Natural killer cell (primary cell): ENCODE measurements around the gene SERP1. TPM values are rescaled to one million over a fixed set of nuclear protein-coding genes. Genes with fewer than 3 reads are reported as not detected.

Experiments
- ATAC-seq, 3 donors: fragments of 150-1000 bp in 2 of 3; fragments of 200-7000 bp in 1 of 3; cut with Tn5 transposase; 1 replicate in 1 of 3; 2 replicates in 2 of 3; pipeline ENCODE4 v1.10.0; 2021; ENCODE audit warnings: mild to moderate bottlenecking in 2 of 3, moderate library complexity in 2 of 3
- DNase-seq, 2 donors: peaks; one replicate each; pipeline versions ENCODE4 v3.0.0 to v3.0.0-alpha.2; 2013 to 2021; ENCODE audit warnings: mixed read lengths in 1 of 2
- H3K27ac ChIP-seq: one replicate; pipeline ENCODE4 v1.5.1; 2013; ENCODE audit warnings: mild to moderate bottlenecking, low read length
- H3K27me3 ChIP-seq: one replicate; pipeline ENCODE4 v1.6.1; 2013; ENCODE audit warnings: low read length; ENCODE audit not compliant: control insufficient read depth, insufficient read depth
- H3K36me3 ChIP-seq: one replicate; pipeline ENCODE4 v1.6.1; 2013; ENCODE audit warnings: low read length; ENCODE audit not compliant: control insufficient read depth, insufficient read depth
- H3K4me1 ChIP-seq: one replicate; pipeline ENCODE4 v1.6.1; 2013; ENCODE audit warnings: low read length; ENCODE audit not compliant: control insufficient read depth, insufficient read depth
- H3K4me3 ChIP-seq: one replicate; pipeline ENCODE4 v1.5.1; 2013; ENCODE audit warnings: low read length
- H3K9me3 ChIP-seq: one replicate; pipeline ENCODE4 v1.6.1; 2013; ENCODE audit warnings: low read length; ENCODE audit not compliant: control insufficient read depth, insufficient read depth
- H3K27ac Mint-ChIP-seq, 2 donors: one replicate each; pipeline ENCODE4 v1.8.0; 2022; ENCODE audit warnings: mild to moderate bottlenecking in 2 of 2, mixed read lengths in 2 of 2, moderate library complexity in 1 of 2
- H3K27me3 Mint-ChIP-seq, 2 donors: one replicate each; pipeline ENCODE4 v1.8.0; 2022; ENCODE audit warnings: low read depth in 2 of 2, mixed read lengths in 2 of 2
- H3K36me3 Mint-ChIP-seq: one replicate; pipeline ENCODE4 v1.8.0; 2022; ENCODE audit warnings: mixed read lengths
- H3K4me1 Mint-ChIP-seq, 2 donors: one replicate each; pipeline ENCODE4 v1.8.0; 2022; ENCODE audit warnings: mixed read lengths in 2 of 2
- H3K4me3 Mint-ChIP-seq: one replicate; pipeline ENCODE4 v1.8.0; 2022; ENCODE audit warnings: mild to moderate bottlenecking, moderate library complexity, mixed read lengths
- H3K9me3 Mint-ChIP-seq, 2 donors: one replicate each; pipeline ENCODE4 v1.8.0; 2022; ENCODE audit warnings: mixed read lengths in 2 of 2
- CTCF ChIP-seq: fragments of 200-600 bp; IDR thresholded peaks from one replicate; pipeline ENCODE4 v1.8.0; 2022; ENCODE audit warnings: antibody characterized with exemption
- WGBS: methylation state at CpG from one replicate; pipeline ENCODE4 v1.1.7; 2013; ENCODE audit warnings: missing lambda C conversion rate; ENCODE audit not compliant: insufficient coverage; 5-methylcytosine and 5-hydroxymethylcytosine counted together
- intact Hi-C: fragments of 100-400 bp; cut with micrococcal nuclease; formaldehyde crosslinking; loops from one replicate; pipeline ENCODE4 v1.14.2; 2022
- total RNA-seq, 4 donors: library from RNA; stranded (reverse); fragments of 120-200 nt in 1 of 4; gene quantifications; one replicate each; pipeline versions ENCODE4 v1.2.3 to v1.2.4, GENCODE V29; 2013 to 2022

Gene SERP1
- total RNA-seq, 3 donors from 2014 or later (not counting 1 experiment from before 2014, with no cell fraction given), result 91.1 to 106 (median 94.9) TPM

- ATAC-seq, result no peak
- Mint-ChIP-seq H3K27ac (no peak overlapping the region), H3K4me3 (no peak overlapping the region), H3K27me3 (no peaks in the 10 kb centered on the region), H3K36me3 (no peaks in the 10 kb centered on the region), H3K4me1 (no peaks in the 10 kb centered on the region), H3K9me3 (no peaks in the 10 kb centered on the region)
- Histone ChIP-seq H3K4me1 (no peaks in the 10 kb centered on the region), H3K36me3 (no peaks in the 10 kb centered on the region), H3K27me3 (no peaks in the 10 kb centered on the region), H3K4me3 (no peak overlapping the region), H3K9me3 (no peaks in the 10 kb centered on the region), H3K27ac (no peak overlapping the region)
- TF ChIP-seq CTCF, result no peak
- no peak for DNase-seq
- intact Hi-C loops, result no loop called here
These were observed 14.5 kb downstream of the SERP1 start for GRCh38 chr3:150531775-150532174.

GRCh38 chr3:150528354-150528797, 17.9 kb downstream of the SERP1 start:
- 50% methylated on average over 1 of the region's 2 CpGs for WGBS
- Histone ChIP-seq H3K36me3 (no peaks in the 10 kb centered on the region), H3K4me1 (no peaks in the 10 kb centered on the region), H3K9me3 (no peaks in the 10 kb centered on the region), H3K27ac (no peak overlapping the region), H3K4me3 (no peak overlapping the region), H3K27me3 (no peaks in the 10 kb centered on the region)
- DNase-seq, result peak in 1 of 2 donors; percentile 55
- Mint-ChIP-seq H3K36me3 (no peaks in the 10 kb centered on the region), H3K4me3 (no peak overlapping the region), H3K9me3 (no peaks in the 10 kb centered on the region), H3K27ac (no peak overlapping the region), H3K4me1 (no peaks in the 10 kb centered on the region), H3K27me3 (no peaks in the 10 kb centered on the region)
- TF ChIP-seq CTCF, result peak; percentile 59
- intact Hi-C loops, result loop anchor here (1.0 kb wide), 1 partner anchor 337 kb away; no protein-coding TSS in a partner anchor
- peak in 2 of 3 donors; percentile 46 to 48 for ATAC-seq

- H3K4me1 ChIP-seq, result no peaks in the 10 kb centered on the region
- H3K27me3 Mint-ChIP-seq, result no peaks in the 10 kb centered on the region
- no peaks in the 10 kb centered on the region for H3K4me1 Mint-ChIP-seq
- no peak for TF ChIP-seq CTCF
- no peak overlapping the region for H3K27ac Mint-ChIP-seq
- no peaks in the 10 kb centered on the region for H3K27me3 ChIP-seq
- DNase-seq (no peak), ATAC-seq (no peak)
- no peaks in the 10 kb centered on the region for H3K36me3 Mint-ChIP-seq
- intact Hi-C loops, result loop anchor here (1.0 kb wide), 1 partner anchor 338 kb away; no protein-coding TSS in a partner anchor
- H3K4me3 Mint-ChIP-seq, result no peak overlapping the region
- no peaks in the 10 kb centered on the region for H3K36me3 ChIP-seq
- no peaks in the 10 kb centered on the region for H3K9me3 Mint-ChIP-seq
- WGBS, result 83% methylated on average over 9 of the region's 10 CpGs
- no peaks in the 10 kb centered on the region for H3K9me3 ChIP-seq
- no peak overlapping the region for H3K4me3 ChIP-seq
- H3K27ac ChIP-seq, result no peak overlapping the region
These were observed 18.6 kb downstream of the SERP1 start for GRCh38 chr3:150527464-150528255.

GRCh38 chr3:150523538-150523937, 22.8 kb downstream of the SERP1 start:
- Mint-ChIP-seq H3K4me1 (no peaks in the 10 kb centered on the region), H3K36me3 (no peaks in the 10 kb centered on the region), H3K9me3 (no peaks in the 10 kb centered on the region), H3K4me3 (no peak overlapping the region), H3K27ac (no peak overlapping the region), H3K27me3 (no peaks in the 10 kb centered on the region)
- Histone ChIP-seq H3K9me3 (no peaks in the 10 kb centered on the region), H3K4me3 (no peak overlapping the region), H3K27me3 (no peaks in the 10 kb centered on the region), H3K27ac (no peak overlapping the region), H3K4me1 (no peaks in the 10 kb centered on the region), H3K36me3 (no peaks in the 10 kb centered on the region)
- intact Hi-C loops, result no loop called here
- DNase-seq (no peak), ATAC-seq (no peak)
- 93% methylated on average over 1 of the region's 2 CpGs for WGBS
- TF ChIP-seq CTCF, result no peak
